Stomach (tissue), 4 donors: ENCODE measurements around the gene TRIO.

ENCODE experiments used
- EP300 ChIP-seq: sonication (generic); formaldehyde crosslinking; IDR thresholded peaks from one replicate; pipeline ENCODE4 v1.6.1; 2017; ENCODE audit warnings: antibody characterized with exemption
- POLR2A ChIP-seq, 4 donors: fragments of 450-650 bp; IDR thresholded peaks; one replicate each; pipeline ENCODE4 v1.6.1; 2016; ENCODE audit warnings: antibody characterized with exemption in 4 of 4, control low read depth in 2 of 4, mild to moderate bottlenecking in 1 of 4, moderate library complexity in 1 of 4
- POLR2AphosphoS5 ChIP-seq, 3 donors: sonication (generic); formaldehyde crosslinking; IDR thresholded peaks; one replicate each; pipeline ENCODE4 v1.6.1; 2016; ENCODE audit warnings: antibody characterized with exemption in 3 of 3
- TF ChIP-seq, protein P1 (sequence below), 7 experiments: fragments of 450-650 bp in 4 of 7; fragments of 200-600 bp in 3 of 7; sonication (generic) in 3 of 7; IDR thresholded peaks; one replicate each; pipeline ENCODE4 v1.5.1; 2016 to 2019; ENCODE audit warnings: antibody characterized with exemption in 7 of 7, control low read depth in 2 of 7, mild to moderate bottlenecking in 1 of 7

DNA sequence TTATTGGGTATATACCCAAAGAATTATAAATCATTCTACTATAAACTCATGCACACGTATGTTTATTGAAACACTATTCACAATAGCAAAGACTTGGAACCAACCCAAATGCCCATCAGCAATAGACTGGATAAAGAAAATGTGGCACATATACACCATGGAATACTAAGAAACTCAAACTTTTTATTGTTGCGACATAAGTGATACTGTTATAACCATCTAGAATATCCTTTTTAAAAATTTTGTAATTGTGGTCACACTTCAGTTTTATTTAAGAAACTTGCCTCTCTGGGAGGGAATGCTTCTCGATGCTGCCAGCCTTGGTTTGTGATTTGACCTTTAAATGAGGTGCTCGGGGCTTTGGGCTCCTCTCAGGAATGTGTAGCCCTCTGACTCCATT is 237.6 kb downstream of the TRIO start:
- TF ChIP-seq, protein P1, sequence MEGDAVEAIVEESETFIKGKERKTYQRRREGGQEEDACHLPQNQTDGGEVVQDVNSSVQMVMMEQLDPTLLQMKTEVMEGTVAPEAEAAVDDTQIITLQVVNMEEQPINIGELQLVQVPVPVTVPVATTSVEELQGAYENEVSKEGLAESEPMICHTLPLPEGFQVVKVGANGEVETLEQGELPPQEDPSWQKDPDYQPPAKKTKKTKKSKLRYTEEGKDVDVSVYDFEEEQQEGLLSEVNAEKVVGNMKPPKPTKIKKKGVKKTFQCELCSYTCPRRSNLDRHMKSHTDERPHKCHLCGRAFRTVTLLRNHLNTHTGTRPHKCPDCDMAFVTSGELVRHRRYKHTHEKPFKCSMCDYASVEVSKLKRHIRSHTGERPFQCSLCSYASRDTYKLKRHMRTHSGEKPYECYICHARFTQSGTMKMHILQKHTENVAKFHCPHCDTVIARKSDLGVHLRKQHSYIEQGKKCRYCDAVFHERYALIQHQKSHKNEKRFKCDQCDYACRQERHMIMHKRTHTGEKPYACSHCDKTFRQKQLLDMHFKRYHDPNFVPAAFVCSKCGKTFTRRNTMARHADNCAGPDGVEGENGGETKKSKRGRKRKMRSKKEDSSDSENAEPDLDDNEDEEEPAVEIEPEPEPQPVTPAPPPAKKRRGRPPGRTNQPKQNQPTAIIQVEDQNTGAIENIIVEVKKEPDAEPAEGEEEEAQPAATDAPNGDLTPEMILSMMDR (IDR thresholded peaks at IDR 0.05), result no peak
- TF ChIP-seq POLR2A (IDR thresholded peaks at IDR 0.05), result no peak
- TF ChIP-seq EP300, result no peak
- no peak for TF ChIP-seq POLR2AphosphoS5 (IDR thresholded peaks at IDR 0.05)
